ENCODE results near the gene PFKFB2. TPM values are rescaled to one million over a fixed set of nuclear protein-coding genes. Genes with fewer than 3 reads are reported as not detected.

Gene PFKFB2
- total RNA-seq, 6 experiments from 2014 or later, result 2.9 to 6.1 (median 5.1) TPM

DNA sequence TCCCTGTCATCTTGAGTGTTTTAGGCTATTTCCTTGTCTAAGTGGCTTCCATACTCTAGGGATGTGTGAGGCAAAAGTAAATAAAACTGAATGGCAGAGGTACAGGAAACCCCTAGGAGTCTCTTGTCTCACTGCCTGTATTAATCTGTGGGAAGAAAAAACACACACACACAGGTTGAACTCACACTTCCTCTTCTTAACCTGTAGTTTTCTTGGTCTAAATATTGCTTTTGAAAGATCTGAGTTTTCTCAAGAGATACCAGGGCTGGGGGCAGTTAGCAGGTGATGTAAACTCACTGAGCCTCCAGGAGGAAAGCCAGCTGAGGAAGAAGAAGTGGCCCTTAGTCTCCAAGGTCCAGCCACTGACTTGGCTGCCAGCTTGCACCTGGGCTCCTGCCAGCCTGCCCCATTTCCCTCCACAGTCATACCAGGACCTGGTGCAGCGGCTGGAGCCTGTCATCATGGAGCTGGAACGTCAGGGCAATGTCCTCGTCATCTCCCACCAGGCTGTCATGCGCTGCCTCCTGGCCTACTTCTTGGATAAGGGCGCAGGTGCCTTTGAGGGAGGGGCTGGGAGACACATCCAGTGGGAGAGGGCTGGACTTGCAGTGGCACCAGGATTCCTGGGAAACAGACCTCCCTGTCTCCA is 16.9 kb downstream of the PFKFB2 start:
- intact Hi-C loops (cut with DNase I), result no loop called here
- whole genome bisulfite sequencing (ENCODE audit: insufficient coverage, low coverage, low lambda C conversion rate, missing lambda C conversion rate), result no CpG with 5 or more reads among the region's 5 CpGs
- TF ChIP-seq POLR2A (IDR thresholded peaks at IDR 0.05), result no peak
- TF ChIP-seq, protein P1, sequence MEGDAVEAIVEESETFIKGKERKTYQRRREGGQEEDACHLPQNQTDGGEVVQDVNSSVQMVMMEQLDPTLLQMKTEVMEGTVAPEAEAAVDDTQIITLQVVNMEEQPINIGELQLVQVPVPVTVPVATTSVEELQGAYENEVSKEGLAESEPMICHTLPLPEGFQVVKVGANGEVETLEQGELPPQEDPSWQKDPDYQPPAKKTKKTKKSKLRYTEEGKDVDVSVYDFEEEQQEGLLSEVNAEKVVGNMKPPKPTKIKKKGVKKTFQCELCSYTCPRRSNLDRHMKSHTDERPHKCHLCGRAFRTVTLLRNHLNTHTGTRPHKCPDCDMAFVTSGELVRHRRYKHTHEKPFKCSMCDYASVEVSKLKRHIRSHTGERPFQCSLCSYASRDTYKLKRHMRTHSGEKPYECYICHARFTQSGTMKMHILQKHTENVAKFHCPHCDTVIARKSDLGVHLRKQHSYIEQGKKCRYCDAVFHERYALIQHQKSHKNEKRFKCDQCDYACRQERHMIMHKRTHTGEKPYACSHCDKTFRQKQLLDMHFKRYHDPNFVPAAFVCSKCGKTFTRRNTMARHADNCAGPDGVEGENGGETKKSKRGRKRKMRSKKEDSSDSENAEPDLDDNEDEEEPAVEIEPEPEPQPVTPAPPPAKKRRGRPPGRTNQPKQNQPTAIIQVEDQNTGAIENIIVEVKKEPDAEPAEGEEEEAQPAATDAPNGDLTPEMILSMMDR (IDR thresholded peaks at IDR 0.05), result no peak
- no peak overlapping the region for H3K27ac ChIP-seq
- no peak overlapping the region for H3K4me3 ChIP-seq
- peaks cover 0 to 27% (median 3%) of the 10 kb centered on the region in 4 donors for H3K36me3 ChIP-seq
- no peaks in the 10 kb centered on the region for H3K27me3 ChIP-seq
- DNase-seq (no peak), ATAC-seq (no peak)
- no peaks in the 10 kb centered on the region for H3K4me1 ChIP-seq
- H3K9me3 ChIP-seq, result no peaks in the 10 kb centered on the region

DNA sequence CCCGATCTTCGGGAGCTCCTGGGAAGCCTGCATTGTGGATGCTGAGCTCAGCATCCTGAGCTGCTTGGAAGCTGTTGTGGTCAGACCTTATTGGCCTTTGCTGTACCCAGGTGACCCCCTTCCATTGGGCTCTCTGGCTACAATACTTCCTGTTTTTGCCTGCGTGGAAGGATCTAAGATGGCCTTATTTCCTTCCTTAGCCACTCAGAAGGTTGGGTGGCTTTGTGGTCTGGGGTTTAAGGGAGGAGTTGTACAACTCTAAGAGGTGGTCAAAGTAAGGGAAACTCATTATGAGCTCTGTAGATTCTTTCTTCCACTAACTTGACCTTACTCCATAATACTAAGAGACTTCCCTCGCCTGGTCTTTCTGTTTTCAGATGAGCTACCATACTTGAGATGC is 17.7 kb downstream of the PFKFB2 start:
- no peak for DNase-seq
- WGBS (ENCODE audit: insufficient coverage, low coverage, low lambda C conversion rate, missing lambda C conversion rate), result 59% methylated on average over 2 of the region's 4 CpGs
- H3K36me3 ChIP-seq, result peaks cover 0 to 19% (median under 1%) of the 10 kb centered on the region in 4 donors
- H3K27me3 ChIP-seq, result no peaks in the 10 kb centered on the region
- H3K4me3 ChIP-seq, result no peak overlapping the region
- H3K4me1 ChIP-seq, result no peaks in the 10 kb centered on the region
- intact Hi-C loops (cut with DNase I), result no loop called here
- peak in 3 of 4 donors; percentile 23 to 28 (median 24) for ATAC-seq
- TF ChIP-seq, protein P1 (IDR thresholded peaks at IDR 0.05), result no peak
- TF ChIP-seq POLR2A (IDR thresholded peaks at IDR 0.05), result no peak
- no peak overlapping the region for H3K27ac ChIP-seq
- H3K9me3 ChIP-seq, result no peaks in the 10 kb centered on the region

DNA sequence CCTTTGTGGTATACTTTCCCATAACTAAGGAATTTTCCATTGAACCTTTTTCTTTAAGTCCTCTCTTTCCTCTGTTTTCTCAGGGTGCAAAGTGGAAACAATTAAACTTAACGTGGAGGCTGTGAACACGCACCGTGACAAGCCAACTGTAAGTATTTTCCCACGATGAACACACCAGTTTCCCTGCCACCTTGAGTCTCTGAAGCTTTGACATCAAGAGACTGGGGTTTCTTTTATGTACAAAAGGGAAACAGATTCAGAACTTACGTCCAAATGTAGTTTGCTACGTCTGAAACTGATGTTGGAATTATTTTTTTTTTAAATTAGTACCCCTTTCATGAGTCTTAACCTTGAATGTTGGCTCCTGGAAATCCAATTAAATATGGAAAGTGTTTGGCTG is 18.4 kb downstream of the PFKFB2 start:
- Histone ChIP-seq H3K9me3 (no peaks in the 10 kb centered on the region), H3K27ac (no peak overlapping the region), H3K36me3 (peaks cover 0 to 15% (median under 1%) of the 10 kb centered on the region in 4 donors), H3K27me3 (no peaks in the 10 kb centered on the region), H3K4me1 (no peaks in the 10 kb centered on the region), H3K4me3 (no peak overlapping the region)
- no peak for ATAC-seq
- TF ChIP-seq, protein P1 (IDR thresholded peaks at IDR 0.05), result no peak
- no peak for TF ChIP-seq POLR2A (IDR thresholded peaks at IDR 0.05)
- WGBS (ENCODE audit: insufficient coverage, low coverage, low lambda C conversion rate, missing lambda C conversion rate), result 88% methylated on average over 6 of the region's 6 CpGs
- no peak for DNase-seq
- intact Hi-C loops (cut with DNase I), result no loop called here

GRCh38 chr1:207072233-207072632 is 19.2 kb downstream of the PFKFB2 start:
- Histone ChIP-seq H3K9me3 (no peaks in the 10 kb centered on the region), H3K27ac (no peak overlapping the region), H3K27me3 (no peaks in the 10 kb centered on the region), H3K36me3 (peaks cover 0 to 15% (median under 1%) of the 10 kb centered on the region in 4 donors), H3K4me1 (peaks cover 0 to 2% (median 0%) of the 10 kb centered on the region in 4 donors), H3K4me3 (no peak overlapping the region)
- no peak for ATAC-seq
- TF ChIP-seq, protein P1 (IDR thresholded peaks at IDR 0.05), result no peak
- no peak for TF ChIP-seq POLR2A (IDR thresholded peaks at IDR 0.05)
- WGBS (ENCODE audit: insufficient coverage, low coverage, low lambda C conversion rate, missing lambda C conversion rate), result 44% methylated on average over 6 of the region's 8 CpGs
- DNase-seq, result no peak
- intact Hi-C loops (cut with DNase I), result no loop called here
